SK-N-SH treated with all-trans-retinoic acid at 6 μM for 48 hours (cell line): ENCODE measurements around the gene ADSS1.
"Not testable (repeated sequence)": the region's sequence is repeated elsewhere in the genome, so short reads cannot be mapped to it uniquely, and the experiment has no call there.

Source experiments
- ATAC-seq: fragments of 200-7000 bp; cut with Tn5 transposase; 3 replicates; pipeline ENCODE4 v1.9.1; 2020; ENCODE audit warnings: mild to moderate bottlenecking, moderate library complexity
- CREB5 ChIP-seq: fragments of 250-450 bp; sonication (Bioruptor Pico); IDR thresholded peaks from 2 replicates; pipeline ENCODE4 v1.5.1; 2020; ENCODE audit warnings: low read depth, mild to moderate bottlenecking, moderate library complexity
- CSDC2 ChIP-seq: fragments of 250-450 bp; sonication (Bioruptor Pico); IDR thresholded peaks from 2 replicates; pipeline ENCODE4 v1.5.0; 2020; ENCODE audit warnings: mild to moderate bottlenecking, moderate library complexity
- CSRNP3 ChIP-seq: fragments of 250-450 bp; sonication (Bioruptor Pico); IDR thresholded peaks from 2 replicates; pipeline ENCODE4 v1.5.1; 2021; ENCODE audit warnings: mild to moderate bottlenecking, moderate library complexity
- ESRRG ChIP-seq: fragments of 250-450 bp; sonication (Bioruptor Pico); IDR thresholded peaks from 2 replicates; pipeline ENCODE4 v1.6.1; 2021; ENCODE audit warnings: mild to moderate bottlenecking
- GLIS3 ChIP-seq: fragments of 250-450 bp; sonication (Bioruptor Pico); IDR thresholded peaks from 2 replicates; pipeline ENCODE4 v1.5.0; 2020; ENCODE audit warnings: mild to moderate bottlenecking, moderate library complexity
- PATZ1 ChIP-seq: fragments of 250-450 bp; sonication (Bioruptor Pico); IDR thresholded peaks from 2 replicates; pipeline ENCODE4 v1.8.0; 2020; ENCODE audit warnings: mild to moderate bottlenecking, moderate library complexity, borderline replicate concordance
- RARB ChIP-seq: fragments of 250-450 bp; sonication (Bioruptor Pico); IDR thresholded peaks from 2 replicates; pipeline ENCODE4 v1.8.0; 2021; ENCODE audit warnings: mild to moderate bottlenecking, moderate library complexity
- TCF4 ChIP-seq: fragments of 250-450 bp; sonication (Bioruptor Pico); IDR thresholded peaks from 2 replicates; pipeline ENCODE4 v1.8.0; 2021; ENCODE audit warnings: mild to moderate bottlenecking, moderate library complexity, borderline replicate concordance
- TOX ChIP-seq: fragments of 250-450 bp; sonication (Bioruptor Pico); IDR thresholded peaks from 2 replicates; pipeline ENCODE4 v1.8.0; 2021; ENCODE audit warnings: mild to moderate bottlenecking, moderate library complexity, borderline replicate concordance
- ZC3H10 ChIP-seq: fragments of 250-450 bp; sonication (Bioruptor Pico); IDR thresholded peaks from 2 replicates; pipeline ENCODE4 v1.5.1; 2021; ENCODE audit warnings: mild to moderate bottlenecking, moderate library complexity
- ZFP3 ChIP-seq: fragments of 250-450 bp; sonication (Bioruptor Pico); IDR thresholded peaks from 2 replicates; pipeline ENCODE4 v1.5.0; 2020; ENCODE audit warnings: mild to moderate bottlenecking, moderate library complexity
- ZFP30 ChIP-seq: fragments of 450-650 bp; formaldehyde crosslinking; IDR thresholded peaks from 2 replicates; pipeline ENCODE4 v1.5.0; 2022; ENCODE audit warnings: mild to moderate bottlenecking, moderate library complexity
- ZNF565 ChIP-seq: fragments of 450-650 bp; formaldehyde crosslinking; conservative IDR thresholded peaks from 2 replicates; pipeline ENCODE4 v1.5.0; 2020; ENCODE audit warnings: low read depth, mild to moderate bottlenecking, moderate library complexity
- ZNF70 ChIP-seq: fragments of 450-650 bp; formaldehyde crosslinking; IDR thresholded peaks from 2 replicates; pipeline ENCODE4 v1.5.0; 2020; ENCODE audit warnings: mild to moderate bottlenecking, moderate library complexity
- ZNF8 ChIP-seq: fragments of 450-650 bp; formaldehyde crosslinking; IDR thresholded peaks from 2 replicates; pipeline ENCODE4 v1.5.0; 2020; ENCODE audit warnings: mild to moderate bottlenecking, moderate library complexity

Gene ADSS1

GRCh38 chr14:104750056-104750752 lies 26.2 kb downstream of the ADSS1 start:
- no peak for ATAC-seq
- TF ChIP-seq ZNF565 (CRISPR knock-in tag) (no peak), RARB (CRISPR knock-in tag) (no peak), CREB5 (CRISPR knock-in tag) (no peak)

GRCh38 chr14:104750753-104751057 lies 26.7 kb downstream of the ADSS1 start:
- not testable (repeated sequence) for ATAC-seq

- no peak for TF ChIP-seq PATZ1 (CRISPR knock-in tag)
- no peak for TF ChIP-seq ESRRG
- no peak for TF ChIP-seq ZC3H10
- TF ChIP-seq TCF4 (CRISPR knock-in tag) = no peak
- ATAC-seq = no peak
Observed at GRCh38 chr14:104751539-104752422, 27.8 kb downstream of the ADSS1 start.

- peak; percentile 94 for ATAC-seq
- TF ChIP-seq ESRRG (no peak), ZFP3 (no peak), CSRNP3 (CRISPR knock-in tag) (no peak), CREB5 (CRISPR knock-in tag) (no peak), ZNF565 (CRISPR knock-in tag) (no peak), ZFP30 (no peak), GLIS3 (no peak), TOX (CRISPR knock-in tag) (no peak), ZNF8 (no peak), ZNF70 (CRISPR knock-in tag) (no peak), CSDC2 (CRISPR knock-in tag) (no peak)
- TF ChIP-seq, all 23 proteins: peak for 0
Observed at GRCh38 chr14:104752423-104752734, 28.4 kb downstream of the ADSS1 start.

- TF ChIP-seq ZC3H10 = no peak
- no peak for TF ChIP-seq CSDC2 (CRISPR knock-in tag)
- ATAC-seq = peak; percentile 96
Observed at GRCh38 chr14:104752735-104753527, 28.9 kb downstream of the ADSS1 start, which contains the start of gene SIVA1. Gene SIVA1, plus strand, starts transcription at chr14:104753147. Its CDS starts 55 bp downstream, at chr14:104753202.

GRCh38 chr14:104753528-104754212 lies 29.6 kb downstream of the ADSS1 start:
- ATAC-seq = peak; percentile 3
- TF ChIP-seq CSRNP3 (CRISPR knock-in tag) = no peak
- TF ChIP-seq CSDC2 (CRISPR knock-in tag) = no peak
